A549 (cell line): ENCODE results near the gene KCNRG. TPM values are rescaled to one million over a fixed set of nuclear protein-coding genes. Genes with fewer than 3 reads are reported as not detected.

Source experiments
- ATAC-seq, 2 experiments: fragments of 200-7000 bp in 1 of 2; fragments of >200 bp in 1 of 2; cut with Nextera tagmentation in 1 of 2; cut with Tn5 transposase in 1 of 2; 3 replicates each; pipeline versions ENCODE4 v1.8.0 to v1.9.1; 2018 to 2020; ENCODE audit warnings: mild to moderate bottlenecking in 1 of 2, moderate library complexity in 1 of 2
- CTCF ChIA-PET: fragments of 300-600 bp; sonication (Branson Sonifier 250); formaldehyde crosslinking; extraction: SDS; loops from one replicate; lab custom pipeline; 2021; ENCODE audit warnings: antibody characterized with exemption, inconsistent platforms; lab: Yijun Ruan, JAX
- POLR2A ChIA-PET: fragments of 350-600 bp; formaldehyde crosslinking; extraction: SDS; loops from one replicate; lab custom pipeline; 2021; ENCODE audit warnings: antibody characterized with exemption, inconsistent platforms; lab: Yijun Ruan, JAX
- DNase-seq, 2 experiments: peaks; one replicate each; pipeline versions ENCODE4 v3.0.0 to v3.0.0-alpha.2; 2011 to 2016; ENCODE audit warnings: low read depth in 1 of 2, low spot score in 1 of 2
- FAIRE-seq: peaks from 2 replicates; lab custom pipeline; 2011; peaks lifted over from hg19 to GRCh38; lab: Jason Lieb, UNC
- H3K27ac ChIP-seq, 2 experiments: fragments of >200 bp; sonication (Bioruptor Twin); formaldehyde crosslinking; 3 replicates each; pipeline ENCODE4 v1.5.1; 2016 to 2017
- H3K4me1 ChIP-seq: fragments of >200 bp; sonication (Bioruptor Twin); formaldehyde crosslinking; 3 replicates; pipeline ENCODE4 v1.6.1; 2016
- H3K4me2 ChIP-seq: fragments of >200 bp; sonication (Bioruptor Twin); formaldehyde crosslinking; 3 replicates; pipeline ENCODE4 v1.6.1; 2016
- H3K4me3 ChIP-seq: fragments of >200 bp; sonication (Bioruptor Twin); formaldehyde crosslinking; 3 replicates; pipeline ENCODE4 v1.5.1; 2016
- H3K9me3 ChIP-seq: fragments of >200 bp; sonication (Bioruptor Twin); formaldehyde crosslinking; 3 replicates; pipeline ENCODE4 v1.6.1; 2016
- BHLHE40 ChIP-seq: IDR thresholded peaks from 2 replicates; pipeline ENCODE4 v1.6.1; 2012; ENCODE audit warnings: low read depth, low read length, inconsistent platforms
- CBX8 ChIP-seq: fragments of 200-600 bp; sonication (generic); IDR thresholded peaks from 2 replicates; pipeline ENCODE4 v1.6.1; 2016
- CEBPB ChIP-seq, 2 experiments: fragments of >200 bp in 1 of 2; sonication (Bioruptor Twin) in 1 of 2; formaldehyde crosslinking in 1 of 2; IDR thresholded peaks; 2 replicates each; pipeline ENCODE4 v1.6.1; 2012 to 2016
- CHD2 ChIP-seq: fragments of 150-350 bp; IDR thresholded peaks from 2 replicates; pipeline ENCODE4 v1.6.1; 2014; ENCODE audit warnings: low read length; ENCODE audit not compliant: partially characterized antibody
- CHD4 ChIP-seq: fragments of 200-600 bp; sonication (generic); IDR thresholded peaks from 2 replicates; pipeline ENCODE4 v1.6.1; 2016; ENCODE audit warnings: antibody characterized with exemption, mild to moderate bottlenecking, borderline replicate concordance
- EHF ChIP-seq: fragments of 250-450 bp; sonication (Bioruptor Pico); IDR thresholded peaks from 2 replicates; pipeline ENCODE4 v1.5.0; 2020; ENCODE audit warnings: mild to moderate bottlenecking
- EP300 ChIP-seq, 2 experiments: fragments of >200 bp; sonication (Bioruptor Twin); formaldehyde crosslinking; IDR thresholded peaks; 2 replicates in 1 of 2; 3 replicates in 1 of 2; pipeline ENCODE4 v1.6.1; 2016 to 2017
- ESRRA ChIP-seq: fragments of 150-350 bp; IDR thresholded peaks from 2 replicates; pipeline ENCODE4 v1.6.1; 2014; ENCODE audit warnings: mild to moderate bottlenecking, low read length, borderline replicate concordance
- FOSB ChIP-seq: fragments of 250-450 bp; sonication (Bioruptor Pico); IDR thresholded peaks from 2 replicates; pipeline ENCODE4 v1.5.0; 2020; ENCODE audit warnings: mild to moderate bottlenecking, moderate library complexity
- FOXS1 ChIP-seq: fragments of 250-450 bp; sonication (Bioruptor Pico); IDR thresholded peaks from 2 replicates; pipeline ENCODE4 v1.5.0; 2020; ENCODE audit warnings: mild to moderate bottlenecking, moderate library complexity
- HDAC2 ChIP-seq: fragments of 200-600 bp; sonication (generic); IDR thresholded peaks from 2 replicates; pipeline ENCODE4 v1.6.1; 2016
- HEYL ChIP-seq: fragments of 250-450 bp; sonication (Bioruptor Pico); IDR thresholded peaks from 2 replicates; pipeline ENCODE4 v1.8.0; 2021; ENCODE audit warnings: mild to moderate bottlenecking, moderate library complexity
- HOXA7 ChIP-seq: fragments of 250-450 bp; sonication (Bioruptor Pico); IDR thresholded peaks from 2 replicates; pipeline ENCODE4 v1.5.0; 2020; ENCODE audit warnings: mild to moderate bottlenecking, moderate library complexity
- HOXB13 ChIP-seq: fragments of 250-450 bp; sonication (Bioruptor Pico); IDR thresholded peaks from 2 replicates; pipeline ENCODE4 v1.5.0; 2020; ENCODE audit warnings: low read depth, mild to moderate bottlenecking, moderate library complexity
- HOXB5 ChIP-seq: fragments of 250-450 bp; sonication (Bioruptor Pico); IDR thresholded peaks from 2 replicates; pipeline ENCODE4 v1.5.0; 2020; ENCODE audit warnings: mild to moderate bottlenecking, moderate library complexity
- JUN ChIP-seq, 2 experiments: fragments of >200 bp; sonication (Bioruptor Twin); formaldehyde crosslinking; IDR thresholded peaks; 2 replicates in 1 of 2; 3 replicates in 1 of 2; pipeline ENCODE4 v1.6.1; 2016 to 2017
- MAFK ChIP-seq: fragments of 450-650 bp; IDR thresholded peaks from 2 replicates; pipeline ENCODE4 v1.6.1; 2014; ENCODE audit not compliant: partially characterized antibody
- MAZ ChIP-seq: fragments of 150-350 bp; IDR thresholded peaks from 2 replicates; pipeline ENCODE4 v1.6.1; 2014; ENCODE audit warnings: antibody characterized with exemption, low read depth, low read length, borderline replicate concordance
- MYC ChIP-seq: IDR thresholded peaks from 2 replicates; pipeline ENCODE4 v1.6.1; 2012; ENCODE audit warnings: mild to moderate bottlenecking, inconsistent platforms, low read length, improper control_type of control experiment, borderline replicate concordance
- NPAS2 ChIP-seq: fragments of 250-450 bp; sonication (Bioruptor Pico); IDR thresholded peaks from 2 replicates; pipeline ENCODE4 v1.8.0; 2022; ENCODE audit warnings: mild to moderate bottlenecking, moderate library complexity, borderline replicate concordance
- POLR2AphosphoS2 ChIP-seq: conservative IDR thresholded peaks from 2 replicates; pipeline ENCODE4 v1.6.1; 2012; ENCODE audit warnings: low read length, improper control_type of control experiment, inconsistent platforms
- RAD21 ChIP-seq, 2 experiments: fragments of >200 bp in 1 of 2; sonication (Bioruptor Twin) in 1 of 2; formaldehyde crosslinking in 1 of 2; IDR thresholded peaks in 1 of 2; conservative IDR thresholded peaks in 1 of 2; 2 replicates in 1 of 2; 3 replicates in 1 of 2; pipeline ENCODE4 v1.6.1; 2012 to 2018; ENCODE audit warnings: inconsistent platforms in 1 of 2
- RCOR1 ChIP-seq: fragments of 150-350 bp; IDR thresholded peaks from 2 replicates; pipeline ENCODE4 v1.6.1; 2014; ENCODE audit warnings: antibody characterized with exemption, low read length, low read depth
- RNF2 ChIP-seq: fragments of 200-600 bp; sonication (generic); IDR thresholded peaks from 2 replicates; pipeline ENCODE4 v1.6.1; 2016; ENCODE audit warnings: low read depth, mild to moderate bottlenecking, antibody characterized with exemption, moderate library complexity, borderline replicate concordance
- SMC3 ChIP-seq: fragments of >200 bp; sonication (Bioruptor Twin); formaldehyde crosslinking; IDR thresholded peaks from 3 replicates; pipeline ENCODE4 v1.6.1; 2018; ENCODE audit warnings: inconsistent platforms
- SREBF2 ChIP-seq: fragments of 450-650 bp; IDR thresholded peaks from 2 replicates; pipeline ENCODE4 v1.6.1; 2014; ENCODE audit warnings: mild to moderate bottlenecking, moderate library complexity
- TFCP2L1 ChIP-seq: fragments of 250-450 bp; sonication (Bioruptor Pico); IDR thresholded peaks from 2 replicates; pipeline ENCODE4 v1.5.0; 2021; ENCODE audit warnings: mild to moderate bottlenecking
- ZC3H11A ChIP-seq: fragments of 450-650 bp; IDR thresholded peaks from 2 replicates; pipeline ENCODE4 v1.6.1; 2014; ENCODE audit warnings: antibody characterized with exemption, mild to moderate bottlenecking
- ZFP36 ChIP-seq: fragments of 450-650 bp; IDR thresholded peaks from 2 replicates; pipeline ENCODE4 v1.6.1; 2014; ENCODE audit warnings: borderline replicate concordance; ENCODE audit not compliant: partially characterized antibody
- ZSCAN20 ChIP-seq: fragments of 250-450 bp; sonication (Bioruptor Pico); IDR thresholded peaks from 2 replicates; pipeline ENCODE4 v1.8.0; 2022; ENCODE audit warnings: mild to moderate bottlenecking, moderate library complexity
- WGBS: methylation state at CpG from one replicate; pipeline ENCODE4 v1.1.6; 2017; ENCODE audit errors: missing lambda C conversion rate; 5-methylcytosine and 5-hydroxymethylcytosine counted together
- polyA plus RNA-seq, 4 experiments: library from polyadenylated mRNA; depleted of rRNA in 3 of 4; stranded (reverse); fragments of >200 nt; fragmentation: RNase III in 1 of 4; extraction: RNeasy Plus Mini Kit Qiagen cat#74134 plus additional on column Dnase treatment in 1 of 4; gene quantifications; 2 replicates in 3 of 4; 3 replicates in 1 of 4; pipeline ENCODE4 v1.2.3, GENCODE V29; 2011 to 2017
- TF ChIP-seq, protein P1 (sequence below): fragments of 450-650 bp; IDR thresholded peaks from 2 replicates; pipeline ENCODE4 v1.6.1; 2014; ENCODE audit warnings: antibody characterized with exemption
- TF ChIP-seq, protein P2 (sequence below): IDR thresholded peaks from 2 replicates; pipeline ENCODE4 v1.6.1; 2012
- TF ChIP-seq, protein P3 (sequence below): fragments of >200 bp; sonication (Bioruptor Twin); formaldehyde crosslinking; IDR thresholded peaks from 2 replicates; pipeline ENCODE4 v1.6.1; 2016

KCNRG gene
- polyA plus RNA-seq, 2 of the 4 experiments (the other 2 are of a cell fraction) = 0.53 to 1.5 TPM

DNA sequence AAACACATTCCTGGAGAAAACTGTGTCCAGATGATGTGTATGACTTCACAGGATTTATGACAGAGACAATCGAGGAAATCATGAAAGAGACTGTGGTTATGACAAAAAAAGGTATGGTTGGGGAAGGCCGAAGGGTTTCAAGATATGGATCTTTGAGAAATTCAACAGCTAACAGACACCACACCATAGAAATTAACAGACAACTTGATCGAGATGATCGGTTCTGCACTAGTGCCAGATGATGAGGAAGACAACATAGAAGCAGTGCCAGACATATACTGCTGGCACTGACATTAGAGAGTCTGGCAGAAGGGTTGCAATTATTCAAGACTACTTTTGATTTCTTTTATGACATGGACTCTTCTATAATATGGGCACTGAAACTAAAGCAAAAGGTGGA, 37.2 kb downstream of the KCNRG start (continued):
- TF ChIP-seq HOXB13 (no peak), ZC3H11A (no peak), EP300 (IDR thresholded peaks at IDR 0.05) (no peak), CHD4 (no peak), TFCP2L1 (CRISPR knock-in tag) (no peak), EHF (no peak), MYC (no peak), NPAS2 (CRISPR knock-in tag) (no peak)
- TF ChIP-seq, all 56 proteins: peak for 0

DNA sequence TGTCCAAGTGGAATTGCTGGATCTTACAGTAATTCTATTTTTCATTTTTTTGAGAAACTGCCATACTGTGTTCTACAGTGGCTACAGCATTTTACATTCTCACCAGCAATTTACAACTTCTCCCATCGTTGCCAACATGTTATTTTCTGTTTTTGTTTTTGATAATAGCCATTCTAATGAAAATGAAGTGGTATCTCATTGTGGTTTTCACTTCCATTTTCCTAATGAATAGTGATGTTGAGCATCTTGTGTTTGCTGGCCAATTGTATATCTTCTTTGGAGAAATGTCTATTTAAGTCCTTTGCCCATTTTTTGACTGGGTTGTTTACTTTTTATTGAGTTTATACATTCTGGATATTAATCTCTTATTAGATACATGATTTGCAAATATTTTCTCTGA, 38.6 kb downstream of the KCNRG start:
- Histone ChIP-seq H3K4me2 (no peak overlapping the region), H3K27ac (no peak overlapping the region), H3K4me1 (no peaks in the 10 kb centered on the region), H3K4me3 (no peak overlapping the region), H3K9me3 (no peaks in the 10 kb centered on the region)
- WGBS = 83% methylated on average over 1 of the region's 1 CpG
- ATAC-seq (no peak), DNase-seq (no peak), FAIRE-seq (no peak)
- ChIA-PET CTCF (no interaction called here), POLR2A (no interaction called here)
- TF ChIP-seq MAFK = no peak
- TF ChIP-seq BHLHE40 = no peak
- TF ChIP-seq RNF2 = no peak
- TF ChIP-seq RCOR1 = no peak
- TF ChIP-seq CBX8 = no peak
- TF ChIP-seq EHF = no peak
- TF ChIP-seq HEYL (CRISPR knock-in tag) = no peak
- TF ChIP-seq ZFP36 = no peak
- TF ChIP-seq HOXB5 (CRISPR knock-in tag) = no peak
- no peak for TF ChIP-seq FOXS1 (CRISPR knock-in tag)
- TF ChIP-seq CEBPB (IDR thresholded peaks at IDR 0.05) = no peak
- TF ChIP-seq CHD2 = no peak
- no peak for TF ChIP-seq JUN (IDR thresholded peaks at IDR 0.05)
- no peak for TF ChIP-seq TFCP2L1 (CRISPR knock-in tag)

DNA sequence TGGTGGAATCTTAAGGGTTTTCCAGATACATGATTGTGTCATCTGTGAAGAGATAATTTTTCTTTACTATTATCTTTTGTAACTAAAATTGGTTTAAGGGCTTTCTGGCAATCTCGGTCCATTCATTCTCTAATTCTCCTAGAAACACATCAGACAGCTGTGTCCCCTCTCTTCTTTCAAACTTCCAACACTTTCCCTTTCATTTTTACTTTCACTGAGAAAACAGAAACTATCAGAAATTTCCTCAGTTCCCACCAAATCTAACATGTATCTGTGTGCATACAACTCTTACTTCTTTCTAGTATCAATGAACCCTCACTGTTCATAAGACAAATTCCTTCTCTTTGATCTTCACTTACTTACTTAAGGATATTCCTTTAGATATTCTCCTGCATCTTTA, 40.2 kb downstream of the KCNRG start:
- H3K4me2 ChIP-seq = no peak overlapping the region
- FAIRE-seq = no peak

More for the DNA sequence above, 40.2 kb downstream of the KCNRG start:
- no peak for ATAC-seq
- CTCF ChIA-PET = no interaction called here
- H3K9me3 ChIP-seq = no peaks in the 10 kb centered on the region
- no peak overlapping the region for H3K4me3 ChIP-seq
- no peak for TF ChIP-seq CHD2
- TF ChIP-seq ZSCAN20 = no peak
- TF ChIP-seq, protein P1, sequence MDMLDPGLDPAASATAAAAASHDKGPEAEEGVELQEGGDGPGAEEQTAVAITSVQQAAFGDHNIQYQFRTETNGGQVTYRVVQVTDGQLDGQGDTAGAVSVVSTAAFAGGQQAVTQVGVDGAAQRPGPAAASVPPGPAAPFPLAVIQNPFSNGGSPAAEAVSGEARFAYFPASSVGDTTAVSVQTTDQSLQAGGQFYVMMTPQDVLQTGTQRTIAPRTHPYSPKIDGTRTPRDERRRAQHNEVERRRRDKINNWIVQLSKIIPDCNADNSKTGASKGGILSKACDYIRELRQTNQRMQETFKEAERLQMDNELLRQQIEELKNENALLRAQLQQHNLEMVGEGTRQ = no peak
- TF ChIP-seq POLR2AphosphoS2 = no peak
- no peak for TF ChIP-seq SREBF2
- no peak for TF ChIP-seq HEYL (CRISPR knock-in tag)
- no peak for TF ChIP-seq MAZ
- no peak for TF ChIP-seq CHD4
- TF ChIP-seq, protein P2, sequence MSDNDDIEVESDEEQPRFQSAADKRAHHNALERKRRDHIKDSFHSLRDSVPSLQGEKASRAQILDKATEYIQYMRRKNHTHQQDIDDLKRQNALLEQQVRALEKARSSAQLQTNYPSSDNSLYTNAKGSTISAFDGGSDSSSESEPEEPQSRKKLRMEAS = no peak
- TF ChIP-seq SMC3 = no peak
- TF ChIP-seq HOXA7 = no peak
- no peak for TF ChIP-seq ESRRA
- TF ChIP-seq MYC = no peak
- no peak for TF ChIP-seq FOSB (CRISPR knock-in tag)
- no peak for TF ChIP-seq RAD21 (conservative IDR thresholded peaks at IDR 0.05 in 1 of 2, IDR thresholded peaks at IDR 0.05 in 1 of 2)
- TF ChIP-seq HOXB13 = no peak
- TF ChIP-seq, protein P3, sequence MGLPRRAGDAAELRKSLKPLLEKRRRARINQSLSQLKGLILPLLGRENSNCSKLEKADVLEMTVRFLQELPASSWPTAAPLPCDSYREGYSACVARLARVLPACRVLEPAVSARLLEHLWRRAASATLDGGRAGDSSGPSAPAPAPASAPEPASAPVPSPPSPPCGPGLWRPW = no peak
- no peak for TF ChIP-seq HDAC2
- no peak overlapping the region for H3K27ac ChIP-seq
- WGBS = 94% methylated on average over 1 of the region's 1 CpG
- POLR2A ChIA-PET = no interaction called here
- no peaks in the 10 kb centered on the region for H3K4me1 ChIP-seq
- no peak for DNase-seq
